GM10266 (cell line): ENCODE measurements around the gene TOLLIP.

ENCODE experiments used
- DNase-seq: peaks from one replicate; pipeline ENCODE4 v3.0.0; 2012; ENCODE audit errors: extremely low spot score
- CTCF ChIP-seq: IDR thresholded peaks from 2 replicates; pipeline ENCODE4 v1.5.1; 2012; ENCODE audit warnings: mild to moderate bottlenecking, low read depth; ENCODE audit not compliant: control insufficient read depth, insufficient read depth; ENCODE audit errors: missing control alignments

TOLLIP gene

GRCh38 chr11:1297576-1298473 lies 11.6 kb downstream of the TOLLIP start:
- DNase-seq: no peak
- TF ChIP-seq CTCF: no peak

- no peak for TF ChIP-seq CTCF
- DNase-seq: no peak
Observed at GRCh38 chr11:1297011-1297575, 12.3 kb downstream of the TOLLIP start.

GRCh38 chr11:1296287-1296686 lies 13.1 kb downstream of the TOLLIP start:
- DNase-seq: no peak
- TF ChIP-seq CTCF: no peak

- DNase-seq: no peak
- TF ChIP-seq CTCF: no peak
Observed at GRCh38 chr11:1295591-1295990, 13.8 kb downstream of the TOLLIP start.

GRCh38 chr11:1295086-1295485 lies 14.3 kb downstream of the TOLLIP start:
- no peak for DNase-seq
- TF ChIP-seq CTCF: no peak

GRCh38 chr11:1293619-1294015 lies 15.8 kb downstream of the TOLLIP start:
- TF ChIP-seq CTCF: peak; percentile 36

More at GRCh38 chr11:1293619-1294015, 15.8 kb downstream of the TOLLIP start:
- DNase-seq: no peak
